A673 (cell line): Measurements from ENCODE around the gene MYT1. TPM values are rescaled to one million over a fixed set of nuclear protein-coding genes. Genes with fewer than 3 reads are reported as not detected.
A peak's percentile ranks its signal among the peaks of the same experiment; 100 is the strongest.

Experiments used
- BruUV-seq: library from RNA; stranded (reverse); fragments of 400-500 nt; replicated peaks from 2 replicates; lab custom pipeline; 2021; lab: Mats Ljungman, UMichigan
- CTCF ChIA-PET: fragments of 300-600 bp; sonication (Branson Sonifier 250); formaldehyde crosslinking; loops from one replicate; lab custom pipeline; 2022; ENCODE audit warnings: antibody characterized with exemption; lab: Charles Lee
- POLR2A ChIA-PET: fragments of 300-600 bp; sonication (Branson Sonifier 250); formaldehyde crosslinking; loops from one replicate; lab custom pipeline; 2022; ENCODE audit warnings: antibody characterized with exemption; ENCODE audit not compliant: low non-redundant PET; lab: Charles Lee
- DNase-seq: peaks from one replicate; pipeline ENCODE4 v3.0.0-alpha.2; 2015; ENCODE audit warnings: low spot score
- H3K27ac ChIP-seq: fragments of 200-600 bp; sonication (generic); 2 replicates; pipeline ENCODE4 v1.5.1; 2016; ENCODE audit warnings: mixed run types, low read depth, mild to moderate bottlenecking, mixed read lengths, antibody characterized with exemption, low read length; ENCODE audit not compliant: poor library complexity, severe bottlenecking
- H3K27me3 ChIP-seq: fragments of 200-600 bp; sonication (generic); replicated peaks from 2 replicates; pipeline ENCODE4 v1.6.1; 2017; ENCODE audit warnings: mixed run types, low read depth, mild to moderate bottlenecking, mixed read lengths, antibody characterized with exemption, low read length; ENCODE audit not compliant: insufficient read depth, poor library complexity
- H3K36me3 ChIP-seq: fragments of 200-600 bp; sonication (generic); 2 replicates; pipeline ENCODE4 v1.6.1; 2016; ENCODE audit warnings: mixed run types, mild to moderate bottlenecking, mixed read lengths, antibody characterized with exemption, low read length; ENCODE audit not compliant: insufficient read depth, poor library complexity, severe bottlenecking
- H3K4me1 ChIP-seq: fragments of 200-600 bp; sonication (generic); 2 replicates; pipeline ENCODE4 v1.6.1; 2017; ENCODE audit warnings: mixed run types, mild to moderate bottlenecking, mixed read lengths, antibody characterized with exemption, low read length; ENCODE audit not compliant: insufficient read depth, poor library complexity, severe bottlenecking
- H3K4me3 ChIP-seq: fragments of 200-600 bp; sonication (generic); 2 replicates; pipeline ENCODE4 v1.5.1; 2016; ENCODE audit warnings: low read depth, mixed run types, mild to moderate bottlenecking, mixed read lengths, low read length; ENCODE audit not compliant: poor library complexity, severe bottlenecking
- H3K9me3 ChIP-seq: fragments of 200-600 bp; sonication (generic); 2 replicates; pipeline ENCODE4 v1.6.1; 2016; ENCODE audit warnings: mixed run types, low read depth, mild to moderate bottlenecking, mixed read lengths, antibody characterized with exemption, low read length; ENCODE audit not compliant: poor library complexity, severe bottlenecking
- CTCF ChIP-seq: fragments of 300-800, 200-600 bp; sonication (generic); conservative IDR thresholded peaks from 2 replicates; pipeline ENCODE4 v1.5.1; 2017; ENCODE audit warnings: low read depth, mild to moderate bottlenecking, antibody characterized with exemption, low read length, moderate library complexity, mixed read lengths
- EZH2 ChIP-seq: fragments of 200-600 bp; sonication (generic); IDR thresholded peaks from 2 replicates; pipeline ENCODE4 v1.6.1; 2017; ENCODE audit warnings: borderline replicate concordance, low read depth, mild to moderate bottlenecking, mixed read lengths, antibody characterized with exemption, low read length; ENCODE audit not compliant: poor library complexity, severe bottlenecking
- intact Hi-C: fragments of 100-400 bp; cut with micrococcal nuclease; formaldehyde crosslinking; loops from one replicate; pipeline ENCODE4 v1.10.0; 2022; ENCODE audit not compliant: unreplicated experiment
- total RNA-seq: library from RNA; stranded (reverse); gene quantifications from 2 replicates; pipeline ENCODE4 v1.2.3, GENCODE V29; 2021

Gene MYT1
- total RNA-seq, 1 experiment from 2014 or later: not detected

GRCh38 chr20:64145458-64146300 is 18.6 kb upstream of the MYT1 start:
- ChIA-PET POLR2A (no interaction called here), CTCF (no interaction called here)
- H3K36me3 ChIP-seq: no peaks in the 10 kb centered on the region
- DNase-seq: no peak
- TF ChIP-seq EZH2 (no peak), CTCF (0 out of 2 replicates have a peak, but pooled peaks have one; percentile 27)
- H3K4me3 ChIP-seq: no peak overlapping the region
- H3K27ac ChIP-seq: no peak overlapping the region
- intact Hi-C loops: no loop called here
- BruUV-seq: no TSS peak
- peaks cover 4% of the 10 kb centered on the region for H3K27me3 ChIP-seq
- H3K4me1 ChIP-seq: no peaks in the 10 kb centered on the region
- peaks cover 5% of the 10 kb centered on the region for H3K9me3 ChIP-seq

- Histone ChIP-seq H3K27ac (no peak overlapping the region), H3K4me1 (no peaks in the 10 kb centered on the region), H3K36me3 (no peaks in the 10 kb centered on the region), H3K9me3 (peaks cover 5% of the 10 kb centered on the region), H3K4me3 (no peak overlapping the region), H3K27me3 (peaks cover 4% of the 10 kb centered on the region)
- DNase-seq: no peak
- ChIA-PET CTCF (no interaction called here), POLR2A (no interaction called here)
- BruUV-seq: no TSS peak
- TF ChIP-seq CTCF (no peak), EZH2 (no peak)
- intact Hi-C loops: no loop called here
These were observed 17.8 kb upstream of the MYT1 start for GRCh38 chr20:64146301-64146935.

- CTCF ChIA-PET: no interaction called here
- no peak for DNase-seq
- no peaks in the 10 kb centered on the region for H3K36me3 ChIP-seq
- H3K27ac ChIP-seq: no peak overlapping the region
- no peaks in the 10 kb centered on the region for H3K4me1 ChIP-seq
- no TSS peak for BruUV-seq
- intact Hi-C loops: no loop called here
- TF ChIP-seq EZH2 (no peak), CTCF (no peak)
- POLR2A ChIA-PET: no interaction called here
- peaks cover 4% of the 10 kb centered on the region for H3K27me3 ChIP-seq
- H3K4me3 ChIP-seq: no peak overlapping the region
- H3K9me3 ChIP-seq: peaks cover 5% of the 10 kb centered on the region
These were observed 17.2 kb upstream of the MYT1 start for GRCh38 chr20:64146936-64147477.
